ENCODE results near the gene MAST3. TPM values are rescaled to one million over a fixed set of nuclear protein-coding genes. Genes with fewer than 3 reads are reported as not detected.

Gene MAST3
- total and polyA plus RNA-seq, 4 donors = 4.3 to 10.6 (median 6.7) TPM

- TF ChIP-seq NR2F2 (IDR thresholded peaks at IDR 0.05) = no peak
Measured at GRCh38 chr19:18065173-18065495, 32.4 kb upstream of the MAST3 start (continued).

GRCh38 chr19:18068395-18068794 lies 29.2 kb upstream of the MAST3 start:
- no peak for TF ChIP-seq RAD21 (IDR thresholded peaks at IDR 0.05)
- TF ChIP-seq GABPA (IDR thresholded peaks at IDR 0.05 in 1 of 2, conservative IDR thresholded peaks at IDR 0.05 in 1 of 2) = no peak
- no peak for TF ChIP-seq JUND (IDR thresholded peaks at IDR 0.05)
- no peak for TF ChIP-seq TAF1 (conservative IDR thresholded peaks at IDR 0.05)
- TF ChIP-seq ATF3 (IDR thresholded peaks at IDR 0.05) = no peak
- TF ChIP-seq FOXA1 (IDR thresholded peaks at IDR 0.05) = no peak
- no peak for TF ChIP-seq RXRA (IDR thresholded peaks at IDR 0.05)
- no peak for TF ChIP-seq EGR1 (IDR thresholded peaks at IDR 0.05; ENCODE audit: low read depth in 2 of 2)
- TF ChIP-seq MAX (IDR thresholded peaks at IDR 0.05) = no peak
- TF ChIP-seq ZBTB33 (IDR thresholded peaks at IDR 0.05) = no peak
- TF ChIP-seq CTCF (IDR thresholded peaks at IDR 0.05; ENCODE audit: low read depth, low read length, missing input control) = no peak
- TF ChIP-seq REST (IDR thresholded peaks at IDR 0.05) = no peak
- no peak overlapping the region for H3K27ac ChIP-seq (ENCODE audit: low read depth in 1 of 2, low read length in 2 of 2)
- DNase-seq (ENCODE audit: low spot score) = no peak
- no peaks in the 10 kb centered on the region for H3K36me3 ChIP-seq (ENCODE audit: control insufficient read depth in 4 of 4, insufficient read depth in 3 of 4, low read depth in 1 of 4, low read length in 3 of 4)
- no peaks in the 10 kb centered on the region for H3K27me3 ChIP-seq (ENCODE audit: control insufficient read depth in 4 of 4, insufficient read depth in 4 of 4, low read length in 3 of 4)
- no peaks in the 10 kb centered on the region for H3K9me3 ChIP-seq (ENCODE audit: control insufficient read depth in 4 of 4, low read length in 3 of 4)
- WGBS = 94% methylated on average over 5 of the region's 5 CpGs
- no peak overlapping the region for H3K9ac ChIP-seq (ENCODE audit: low read depth in 1 of 2, low read length in 2 of 2)
- no peaks in the 10 kb centered on the region for H3K4me1 ChIP-seq (ENCODE audit: control insufficient read depth in 4 of 4, insufficient read depth in 4 of 4, low read length in 3 of 4)
- no peak overlapping the region for H3K4me3 ChIP-seq (ENCODE audit: low read depth in 1 of 3, low read length in 3 of 3)

GRCh38 chr19:18069383-18069782 lies 28.2 kb upstream of the MAST3 start:
- no peak overlapping the region for H3K27ac ChIP-seq (ENCODE audit: low read depth in 1 of 2, low read length in 2 of 2)
- 84% methylated on average over 15 of the region's 15 CpGs for WGBS

More at GRCh38 chr19:18069383-18069782, 28.2 kb upstream of the MAST3 start:
- Histone ChIP-seq H3K9ac (ENCODE audit: low read depth in 1 of 2, low read length in 2 of 2) (no peak overlapping the region), H3K4me1 (ENCODE audit: control insufficient read depth in 4 of 4, insufficient read depth in 4 of 4, low read length in 3 of 4) (no peaks in the 10 kb centered on the region), H3K4me3 (ENCODE audit: low read depth in 1 of 3, low read length in 3 of 3) (no peak overlapping the region), H3K9me3 (ENCODE audit: control insufficient read depth in 4 of 4, low read length in 3 of 4) (no peaks in the 10 kb centered on the region), H3K36me3 (ENCODE audit: control insufficient read depth in 4 of 4, insufficient read depth in 3 of 4, low read depth in 1 of 4, low read length in 3 of 4) (no peaks in the 10 kb centered on the region), H3K27me3 (ENCODE audit: control insufficient read depth in 4 of 4, insufficient read depth in 4 of 4, low read length in 3 of 4) (no peaks in the 10 kb centered on the region)
- no peak for DNase-seq (ENCODE audit: low spot score)
- TF ChIP-seq ATF3 (IDR thresholded peaks at IDR 0.05) (no peak), HNF4G (IDR thresholded peaks at IDR 0.05) (no peak), CTCF (IDR thresholded peaks at IDR 0.05; ENCODE audit: low read depth, low read length, missing input control) (no peak), JUND (IDR thresholded peaks at IDR 0.05) (no peak), FOXA1 (IDR thresholded peaks at IDR 0.05) (no peak), FOXA2 (IDR thresholded peaks at IDR 0.05) (no peak), ZBTB33 (IDR thresholded peaks at IDR 0.05) (no peak)

All from liver (tissue), 9 donors.